Measurements from ENCODE around the gene PROP1. TPM values are rescaled to one million over a fixed set of nuclear protein-coding genes. Genes with fewer than 3 reads are reported as not detected.

The PROP1 gene
- total and polyA plus RNA-seq, 2 experiments from 2014 or later = not detected

DNA sequence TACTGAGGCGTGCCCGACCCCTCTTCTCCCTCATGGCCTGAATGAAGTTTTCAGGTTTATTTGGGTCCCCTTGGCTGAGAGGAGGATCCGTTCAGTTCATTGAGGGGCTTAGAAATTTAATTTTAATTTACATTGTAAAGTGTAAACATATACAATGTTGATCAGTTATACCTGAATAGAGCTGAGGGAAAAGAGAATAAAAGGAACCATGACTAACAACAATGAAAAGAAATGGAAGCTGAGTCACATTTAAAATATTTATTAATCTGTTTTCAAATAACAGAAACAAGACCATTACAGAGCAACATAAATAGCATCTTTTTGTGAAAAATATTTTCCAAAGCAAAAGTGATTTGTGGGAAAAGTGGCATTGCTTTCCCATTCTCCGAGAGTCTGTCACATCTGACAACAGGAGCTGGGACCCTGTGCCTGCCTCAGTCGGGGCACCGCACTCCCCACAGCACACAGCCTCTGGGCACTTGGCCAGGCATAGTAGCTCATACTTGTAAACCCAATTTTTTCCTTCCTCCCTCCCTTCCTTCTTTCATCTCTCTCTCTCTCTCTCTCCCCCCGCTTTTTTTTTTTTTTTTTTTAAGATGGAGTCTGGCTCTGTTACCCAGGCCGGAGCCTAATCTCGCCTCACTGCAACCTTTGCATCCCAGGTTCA is 28.7 kb downstream of the PROP1 start:
- Histone ChIP-seq H3K79me2 (ENCODE audit: insufficient read depth) (no peaks in the 10 kb centered on the region), H3K9ac (no peak overlapping the region), H2AFZ (no peak overlapping the region), H3F3A (ENCODE audit: insufficient read depth) (no peaks in the 10 kb centered on the region), H3K4me3 (no peak overlapping the region), H3K9me3 (ENCODE audit: low read depth) (no peaks in the 10 kb centered on the region), H3K27ac (no peak overlapping the region), H3K9me2 (ENCODE audit: insufficient read depth) (no peaks in the 10 kb centered on the region), H3K4me2 (ENCODE audit: unreplicated experiment) (no peak overlapping the region), H3K4me1 (ENCODE audit: insufficient read depth) (no peaks in the 10 kb centered on the region), H4K20me1 (ENCODE audit: insufficient read depth) (no peaks in the 10 kb centered on the region), H3K36me3 (ENCODE audit: low read depth) (no peaks in the 10 kb centered on the region), H3K27me3 (replicated peaks; ENCODE audit: insufficient read depth) (peaks cover 8% of the 10 kb centered on the region; the same call in 1 of the 2 replicates)
- in situ Hi-C loops (cut with MboI) = no loop called here
- TF ChIP-seq EZH2 (IDR thresholded peaks at IDR 0.05; ENCODE audit: insufficient read depth, poor library complexity, severe bottlenecking) (no peak), EZH2phosphoT487 (IDR thresholded peaks at IDR 0.05; ENCODE audit: insufficient read depth, low read depth) (no peak)
- peak; percentile 19 for DNase-seq
- 55 to 69% methylated on average over 8 to 9 of the region's 9 CpGs for WGBS, 2 experiments (ENCODE audit: low coverage in 1 of 2, low lambda C conversion rate in 2 of 2, missing lambda C conversion rate in 2 of 2)

DNA sequence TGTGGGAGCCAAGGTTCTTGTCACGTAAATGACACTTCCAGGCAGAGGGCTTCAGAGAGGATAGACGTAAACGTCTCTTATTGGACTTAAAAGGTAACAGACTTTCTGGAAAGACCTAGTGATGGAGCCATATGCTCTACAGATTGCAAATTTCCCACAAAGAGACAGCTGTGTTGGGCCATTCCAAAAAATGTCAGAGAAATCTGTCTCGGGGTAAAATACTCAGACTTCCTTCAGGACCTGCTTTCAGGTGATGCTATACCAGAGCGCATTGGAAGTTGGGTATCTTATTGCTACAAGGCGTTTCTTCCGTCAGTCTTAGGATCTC is 29.2 kb downstream of the PROP1 start:
- no peak overlapping the region for H2AFZ ChIP-seq
- H3K4me2 ChIP-seq (ENCODE audit: unreplicated experiment) = no peak overlapping the region
- no peaks in the 10 kb centered on the region for H3K4me1 ChIP-seq (ENCODE audit: insufficient read depth)
- H3K27ac ChIP-seq = no peak overlapping the region
- no peaks in the 10 kb centered on the region for H4K20me1 ChIP-seq (ENCODE audit: insufficient read depth)
- H3K9ac ChIP-seq = no peak overlapping the region
- peaks cover 6% of the 10 kb centered on the region; the same call in 1 of the 2 replicates for H3K27me3 ChIP-seq (replicated peaks; ENCODE audit: insufficient read depth)
- no peaks in the 10 kb centered on the region for H3K9me3 ChIP-seq (ENCODE audit: low read depth)
- no peaks in the 10 kb centered on the region for H3F3A ChIP-seq (ENCODE audit: insufficient read depth)
- H3K9me2 ChIP-seq (ENCODE audit: insufficient read depth) = no peaks in the 10 kb centered on the region
- DNase-seq = no peak
- TF ChIP-seq EZH2 (IDR thresholded peaks at IDR 0.05; ENCODE audit: insufficient read depth, poor library complexity, severe bottlenecking) = no peak
- no peak for TF ChIP-seq EZH2phosphoT487 (IDR thresholded peaks at IDR 0.05; ENCODE audit: insufficient read depth, low read depth)
- H3K4me3 ChIP-seq = no peak overlapping the region
- no peaks in the 10 kb centered on the region for H3K36me3 ChIP-seq (ENCODE audit: low read depth)
- in situ Hi-C loops (cut with MboI) = no loop called here
- H3K79me2 ChIP-seq (ENCODE audit: insufficient read depth) = no peaks in the 10 kb centered on the region
- 28 to 29% methylated on average over 7 of the region's 7 CpGs for WGBS, 2 experiments (ENCODE audit: low coverage in 1 of 2, low lambda C conversion rate in 2 of 2, missing lambda C conversion rate in 2 of 2)

DNA sequence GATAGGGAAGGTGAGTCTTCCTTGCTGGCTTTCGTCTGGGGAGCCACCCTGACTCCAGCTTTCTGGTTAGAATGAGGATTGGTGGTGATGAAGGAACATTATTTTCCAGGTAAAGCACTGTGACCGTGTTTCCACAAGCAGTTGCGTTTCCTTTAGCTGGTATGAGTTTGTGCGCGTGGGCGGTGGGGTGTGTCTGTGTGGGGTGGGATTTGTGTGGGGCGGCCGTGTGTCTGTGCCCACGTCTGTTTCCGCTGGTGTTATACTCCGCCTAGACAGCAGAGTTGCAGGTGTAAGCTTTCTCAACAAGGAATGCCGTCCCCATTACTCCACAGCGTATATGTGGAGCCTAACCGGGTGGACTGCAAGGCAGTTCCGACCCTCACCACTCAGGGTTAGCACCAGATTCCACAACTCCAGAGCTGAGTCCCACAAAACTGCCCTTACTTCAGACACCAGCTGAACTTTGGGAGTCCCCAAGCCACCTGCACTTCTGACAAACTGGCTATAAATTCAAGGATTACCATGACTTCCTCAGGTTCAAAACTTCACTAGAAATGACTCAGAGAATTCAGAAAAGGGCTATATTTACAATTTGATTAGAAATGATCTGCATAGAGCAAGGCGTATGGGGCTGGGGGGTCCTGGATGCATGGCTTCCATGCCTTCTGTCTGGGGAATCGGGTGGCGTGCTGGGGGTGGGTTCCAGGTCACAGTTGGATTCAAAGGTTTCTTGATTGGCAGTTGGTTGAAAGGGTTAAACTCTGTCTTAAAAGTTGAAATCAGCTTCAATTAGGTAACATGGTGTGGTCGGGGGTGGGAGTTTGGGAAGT is 29.8 kb downstream of the PROP1 start:
- no peaks in the 10 kb centered on the region for H3K36me3 ChIP-seq (ENCODE audit: low read depth)
- no peaks in the 10 kb centered on the region for H3K4me1 ChIP-seq (ENCODE audit: insufficient read depth)
- H3K4me2 ChIP-seq (ENCODE audit: unreplicated experiment) = no peak overlapping the region
- H3K9me3 ChIP-seq (ENCODE audit: low read depth) = no peaks in the 10 kb centered on the region
- H3K9me2 ChIP-seq (ENCODE audit: insufficient read depth) = no peaks in the 10 kb centered on the region
- H3K79me2 ChIP-seq (ENCODE audit: insufficient read depth) = no peaks in the 10 kb centered on the region
- no peaks in the 10 kb centered on the region for H4K20me1 ChIP-seq (ENCODE audit: insufficient read depth)
- no peak for DNase-seq
- in situ Hi-C loops (cut with MboI) = no loop called here
- H3K27me3 ChIP-seq (replicated peaks; ENCODE audit: insufficient read depth) = peaks cover under 1% of the 10 kb centered on the region; the same call in 1 of the 2 replicates
- no peak overlapping the region for H3K27ac ChIP-seq
- H3F3A ChIP-seq (ENCODE audit: insufficient read depth) = no peaks in the 10 kb centered on the region
- 63 to 64% methylated on average over 19 of the region's 19 CpGs for WGBS, 2 experiments (ENCODE audit: low coverage in 1 of 2, low lambda C conversion rate in 2 of 2, missing lambda C conversion rate in 2 of 2)
- H3K4me3 ChIP-seq = no peak overlapping the region
- no peak overlapping the region for H3K9ac ChIP-seq
- TF ChIP-seq EZH2phosphoT487 (IDR thresholded peaks at IDR 0.05; ENCODE audit: insufficient read depth, low read depth) (no peak), EZH2 (IDR thresholded peaks at IDR 0.05; ENCODE audit: insufficient read depth, poor library complexity, severe bottlenecking) (no peak)
- H2AFZ ChIP-seq = no peak overlapping the region

DNA sequence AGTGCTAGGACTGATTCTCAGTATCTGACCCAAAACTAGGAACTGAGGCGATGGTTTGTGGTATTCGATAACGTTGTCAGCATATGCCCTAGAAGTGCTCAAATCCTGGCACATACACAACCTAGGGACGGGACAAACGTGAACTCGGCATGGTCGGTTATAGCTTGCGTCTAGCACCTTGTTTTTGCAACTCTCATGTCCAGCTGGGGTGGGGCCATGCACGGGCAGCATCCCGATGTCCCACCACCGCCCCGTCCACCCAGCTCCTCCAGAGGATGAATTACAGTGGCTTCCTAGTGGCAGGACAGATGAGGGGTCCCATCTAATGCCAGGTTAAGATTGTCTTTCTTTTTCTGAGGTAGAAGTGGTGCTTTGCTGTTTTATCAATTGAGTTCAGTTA is 31.6 kb downstream of the PROP1 start:
- no peak for DNase-seq
- Histone ChIP-seq H2AFZ (no peak overlapping the region), H3K36me3 (ENCODE audit: low read depth) (no peaks in the 10 kb centered on the region), H4K20me1 (ENCODE audit: insufficient read depth) (no peaks in the 10 kb centered on the region), H3K4me1 (ENCODE audit: insufficient read depth) (no peaks in the 10 kb centered on the region), H3K9me3 (ENCODE audit: low read depth) (no peaks in the 10 kb centered on the region), H3K79me2 (ENCODE audit: insufficient read depth) (no peaks in the 10 kb centered on the region), H3K9me2 (ENCODE audit: insufficient read depth) (no peaks in the 10 kb centered on the region), H3F3A (ENCODE audit: insufficient read depth) (no peaks in the 10 kb centered on the region), H3K9ac (no peak overlapping the region), H3K4me3 (no peak overlapping the region), H3K27me3 (replicated peaks; ENCODE audit: insufficient read depth) (no peaks in the 10 kb centered on the region), H3K4me2 (ENCODE audit: unreplicated experiment) (no peak overlapping the region), H3K27ac (no peak overlapping the region)
- 75 to 76% methylated on average over 12 of the region's 12 CpGs for WGBS, 2 experiments (ENCODE audit: low coverage in 1 of 2, low lambda C conversion rate in 2 of 2, missing lambda C conversion rate in 2 of 2)
- in situ Hi-C loops (cut with MboI) = no loop called here
- TF ChIP-seq EZH2 (IDR thresholded peaks at IDR 0.05; ENCODE audit: insufficient read depth, poor library complexity, severe bottlenecking) (no peak), EZH2phosphoT487 (IDR thresholded peaks at IDR 0.05; ENCODE audit: insufficient read depth, low read depth) (no peak)

All from GM23248 (cell line).